ENCODE results near the gene ERC1. TPM values are rescaled to one million over a fixed set of nuclear protein-coding genes. Genes with fewer than 3 reads are reported as not detected.

The ERC1 gene
- total RNA-seq, 1 donor from 2014 or later, result 82.2 TPM

DNA sequence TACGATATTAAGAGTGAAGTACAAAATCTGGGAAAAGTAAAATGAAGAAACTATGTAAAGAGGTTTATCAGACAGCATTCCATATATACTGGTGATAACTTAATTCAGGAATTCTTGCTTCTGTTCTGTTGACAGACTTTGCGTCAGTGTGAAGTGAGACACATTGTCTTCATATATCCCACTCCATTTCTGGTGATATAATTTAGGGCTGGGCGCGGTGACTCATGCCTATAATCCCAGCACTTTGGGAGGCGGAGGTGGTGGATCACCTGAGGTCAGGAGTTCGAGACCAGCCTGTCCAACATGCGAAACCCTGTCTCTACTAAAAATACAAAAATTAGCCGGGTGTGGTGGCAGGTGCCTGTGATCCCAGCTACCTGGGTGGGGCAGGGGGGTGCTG lies 21.2 kb upstream of the ERC1 start:
- no peak for DNase-seq
- Mint-ChIP-seq H3K4me3 (ENCODE audit: unreplicated experiment) (no peak overlapping the region), H3K36me3 (ENCODE audit: unreplicated experiment) (no peaks in the 10 kb centered on the region), H3K4me1 (ENCODE audit: low read depth, unreplicated experiment) (peaks cover 2% of the 10 kb centered on the region), H3K27ac (ENCODE audit: unreplicated experiment) (no peak overlapping the region), H3K9me3 (ENCODE audit: unreplicated experiment) (peaks cover 1% of the 10 kb centered on the region), H3K27me3 (ENCODE audit: unreplicated experiment) (no peaks in the 10 kb centered on the region)
- TF ChIP-seq, protein P1, sequence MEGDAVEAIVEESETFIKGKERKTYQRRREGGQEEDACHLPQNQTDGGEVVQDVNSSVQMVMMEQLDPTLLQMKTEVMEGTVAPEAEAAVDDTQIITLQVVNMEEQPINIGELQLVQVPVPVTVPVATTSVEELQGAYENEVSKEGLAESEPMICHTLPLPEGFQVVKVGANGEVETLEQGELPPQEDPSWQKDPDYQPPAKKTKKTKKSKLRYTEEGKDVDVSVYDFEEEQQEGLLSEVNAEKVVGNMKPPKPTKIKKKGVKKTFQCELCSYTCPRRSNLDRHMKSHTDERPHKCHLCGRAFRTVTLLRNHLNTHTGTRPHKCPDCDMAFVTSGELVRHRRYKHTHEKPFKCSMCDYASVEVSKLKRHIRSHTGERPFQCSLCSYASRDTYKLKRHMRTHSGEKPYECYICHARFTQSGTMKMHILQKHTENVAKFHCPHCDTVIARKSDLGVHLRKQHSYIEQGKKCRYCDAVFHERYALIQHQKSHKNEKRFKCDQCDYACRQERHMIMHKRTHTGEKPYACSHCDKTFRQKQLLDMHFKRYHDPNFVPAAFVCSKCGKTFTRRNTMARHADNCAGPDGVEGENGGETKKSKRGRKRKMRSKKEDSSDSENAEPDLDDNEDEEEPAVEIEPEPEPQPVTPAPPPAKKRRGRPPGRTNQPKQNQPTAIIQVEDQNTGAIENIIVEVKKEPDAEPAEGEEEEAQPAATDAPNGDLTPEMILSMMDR (IDR thresholded peaks at IDR 0.05; ENCODE audit: partially characterized antibody, unreplicated experiment), result no peak

- DNase-seq, result no peak
- H3K9me3 Mint-ChIP-seq (ENCODE audit: unreplicated experiment), result peaks cover 1% of the 10 kb centered on the region
- no peak overlapping the region for H3K27ac Mint-ChIP-seq (ENCODE audit: unreplicated experiment)
- H3K4me1 Mint-ChIP-seq (ENCODE audit: low read depth, unreplicated experiment), result peaks cover 2% of the 10 kb centered on the region
- no peak overlapping the region for H3K4me3 Mint-ChIP-seq (ENCODE audit: unreplicated experiment)
- H3K36me3 Mint-ChIP-seq (ENCODE audit: unreplicated experiment), result no peaks in the 10 kb centered on the region
- no peaks in the 10 kb centered on the region for H3K27me3 Mint-ChIP-seq (ENCODE audit: unreplicated experiment)
- TF ChIP-seq, protein P1 (IDR thresholded peaks at IDR 0.05; ENCODE audit: partially characterized antibody, unreplicated experiment), result no peak
Observed at GRCh38 chr12:971991-972390, 19.0 kb upstream of the ERC1 start.

- H3K27ac Mint-ChIP-seq (ENCODE audit: unreplicated experiment), result no peak overlapping the region
- no peak overlapping the region for H3K4me3 Mint-ChIP-seq (ENCODE audit: unreplicated experiment)
- no peaks in the 10 kb centered on the region for H3K36me3 Mint-ChIP-seq (ENCODE audit: unreplicated experiment)
- no peaks in the 10 kb centered on the region for H3K27me3 Mint-ChIP-seq (ENCODE audit: unreplicated experiment)
- no peak for DNase-seq
- H3K9me3 Mint-ChIP-seq (ENCODE audit: unreplicated experiment), result peaks cover 3% of the 10 kb centered on the region
- TF ChIP-seq, protein P1 (IDR thresholded peaks at IDR 0.05; ENCODE audit: partially characterized antibody, unreplicated experiment), result no peak
- no peaks in the 10 kb centered on the region for H3K4me1 Mint-ChIP-seq (ENCODE audit: low read depth, unreplicated experiment)
Observed at GRCh38 chr12:974271-974862, 16.7 kb upstream of the ERC1 start.

DNA sequence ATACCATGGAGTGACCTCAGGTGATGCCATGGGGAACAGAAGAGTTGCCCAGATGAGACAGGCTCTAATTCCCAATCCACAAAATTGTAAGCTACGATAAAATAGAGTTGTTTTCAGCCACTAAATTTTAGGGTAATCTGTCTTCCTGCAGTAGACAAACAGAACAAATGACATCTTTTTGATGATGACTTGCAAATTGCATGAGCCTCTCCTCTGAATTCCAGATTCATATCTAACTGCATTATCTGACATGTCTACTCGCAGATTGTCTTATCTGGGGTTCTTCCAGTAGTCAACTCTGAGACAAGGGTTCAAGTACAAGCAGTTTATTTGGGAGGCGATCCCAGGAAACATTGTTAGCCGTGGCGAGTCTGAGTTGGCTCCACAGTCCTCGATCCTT lies 14.4 kb upstream of the ERC1 start:
- Mint-ChIP-seq H3K4me1 (ENCODE audit: low read depth, unreplicated experiment) (no peaks in the 10 kb centered on the region), H3K27ac (ENCODE audit: unreplicated experiment) (no peak overlapping the region), H3K27me3 (ENCODE audit: unreplicated experiment) (no peaks in the 10 kb centered on the region), H3K36me3 (ENCODE audit: unreplicated experiment) (no peaks in the 10 kb centered on the region), H3K4me3 (ENCODE audit: unreplicated experiment) (no peak overlapping the region), H3K9me3 (ENCODE audit: unreplicated experiment) (peaks cover 3% of the 10 kb centered on the region)
- no peak for DNase-seq
- TF ChIP-seq, protein P1 (IDR thresholded peaks at IDR 0.05; ENCODE audit: partially characterized antibody, unreplicated experiment), result no peak

DNA sequence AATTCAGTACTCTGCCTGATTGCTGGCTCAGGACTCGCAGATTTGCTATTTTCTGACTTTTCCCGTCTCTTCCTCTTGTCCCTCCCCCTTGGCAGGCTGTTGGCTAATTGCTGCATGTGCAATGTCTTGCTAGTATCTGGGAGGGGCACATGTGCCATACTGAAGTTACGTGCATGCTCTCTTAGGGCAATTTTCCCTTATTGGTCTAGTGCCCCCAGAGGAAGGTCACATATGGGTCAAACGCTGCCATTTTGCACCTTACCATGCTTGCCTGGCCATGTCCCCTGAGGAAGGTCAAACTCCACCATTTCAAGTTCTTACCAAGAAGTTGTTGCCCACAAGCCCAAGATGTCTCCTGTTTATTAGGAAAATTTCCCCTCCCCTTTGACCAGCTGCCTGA lies 13.9 kb upstream of the ERC1 start:
- Mint-ChIP-seq H3K27me3 (ENCODE audit: unreplicated experiment) (peaks cover 2% of the 10 kb centered on the region), H3K36me3 (ENCODE audit: unreplicated experiment) (no peaks in the 10 kb centered on the region)
- TF ChIP-seq, protein P1 (IDR thresholded peaks at IDR 0.05; ENCODE audit: partially characterized antibody, unreplicated experiment), result no peak

More for the DNA sequence above, 13.9 kb upstream of the ERC1 start:
- Mint-ChIP-seq H3K9me3 (ENCODE audit: unreplicated experiment) (peaks cover 2% of the 10 kb centered on the region), H3K4me3 (ENCODE audit: unreplicated experiment) (no peak overlapping the region), H3K4me1 (ENCODE audit: low read depth, unreplicated experiment) (peaks cover 4% of the 10 kb centered on the region), H3K27ac (ENCODE audit: unreplicated experiment) (no peak overlapping the region)
- DNase-seq, result no peak

Measured in glutamatergic neuron (in vitro differentiated cells).